GM19240 (cell line): ENCODE data around the gene RPS18.

Source experiments
- DNase-seq: peaks from one replicate; pipeline ENCODE4 v3.0.0; 2011; ENCODE audit warnings: low spot score; ENCODE audit not compliant: insufficient read length

Gene RPS18

GRCh38 chr6:33289784-33290315 is 18.0 kb downstream of the RPS18 start:
- no peak for DNase-seq

GRCh38 chr6:33290459-33290858 is 18.6 kb downstream of the RPS18 start:
- no peak for DNase-seq

GRCh38 chr6:33292996-33293682 is 21.3 kb downstream of the RPS18 start:
- DNase-seq, result no peak

GRCh38 chr6:33294086-33294823 is 22.4 kb downstream of the RPS18 start:
- DNase-seq, result no peak

GRCh38 chr6:33295621-33296369 is 23.9 kb downstream of the RPS18 start:
- DNase-seq, result no peak

GRCh38 chr6:33296797-33297405 is 25.0 kb downstream of the RPS18 start:
- no peak for DNase-seq

- no peak for DNase-seq
Measured at GRCh38 chr6:33297406-33297955, 25.6 kb downstream of the RPS18 start.

- DNase-seq, result no peak
Measured at GRCh38 chr6:33297956-33298772, 26.3 kb downstream of the RPS18 start.

- no peak for DNase-seq
Measured at GRCh38 chr6:33298773-33299236, 26.9 kb downstream of the RPS18 start, which contains the start of gene RGL2. RGL2 (minus strand) TSS chr6:33298942; CDS start chr6:33298610, 332 bp downstream.

GRCh38 chr6:33299237-33299944 is 27.5 kb downstream of the RPS18 start:
- no peak for DNase-seq

GRCh38 chr6:33301877-33302276 is 30.0 kb downstream of the RPS18 start:
- no peak for DNase-seq

- no peak for DNase-seq
Measured at GRCh38 chr6:33304216-33304615, 32.3 kb downstream of the RPS18 start.

- DNase-seq, result no peak
Measured at GRCh38 chr6:33305052-33305451, 33.2 kb downstream of the RPS18 start.

- DNase-seq, result no peak
Measured at GRCh38 chr6:33306356-33306755, 34.5 kb downstream of the RPS18 start.

- DNase-seq, result no peak
Measured at GRCh38 chr6:33312361-33313104, 40.7 kb downstream of the RPS18 start.

GRCh38 chr6:33313105-33313708 is 41.3 kb downstream of the RPS18 start:
- no peak for DNase-seq

GRCh38 chr6:33313709-33314514 is 42.0 kb downstream of the RPS18 start, which contains the start of gene TAPBP:
TAPBP (minus strand) TSS chr6:33314078; CDS start chr6:33314041, 37 bp downstream.
- peak; percentile 62 for DNase-seq
